ENCODE measurements around the gene DCPS.
"Not testable (repeated sequence)": the region's sequence is repeated elsewhere in the genome, so short reads cannot be mapped to it uniquely, and the experiment has no call there.

Gene DCPS

DNA sequence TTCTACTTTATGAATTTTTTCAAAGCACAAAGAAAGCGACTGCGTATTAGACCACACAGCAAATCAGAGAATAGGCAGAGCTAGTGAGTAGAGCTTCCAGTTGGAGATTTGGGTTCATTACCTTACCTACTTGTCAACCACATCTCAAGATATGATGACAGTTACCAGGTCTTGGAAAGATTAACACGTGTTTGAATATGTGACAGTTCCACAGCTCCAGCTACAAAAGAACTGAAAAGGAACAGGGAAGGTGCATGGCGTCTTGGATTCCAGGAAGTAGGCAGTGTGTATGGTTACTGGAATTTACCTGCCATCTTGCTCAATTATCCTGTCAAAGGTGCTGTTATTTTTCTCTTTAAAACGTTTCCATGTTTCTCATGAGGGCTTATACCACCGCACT is 15.6 kb upstream of the DCPS start:
- no peak for DNase-seq (ENCODE audit: low spot score)

DNA sequence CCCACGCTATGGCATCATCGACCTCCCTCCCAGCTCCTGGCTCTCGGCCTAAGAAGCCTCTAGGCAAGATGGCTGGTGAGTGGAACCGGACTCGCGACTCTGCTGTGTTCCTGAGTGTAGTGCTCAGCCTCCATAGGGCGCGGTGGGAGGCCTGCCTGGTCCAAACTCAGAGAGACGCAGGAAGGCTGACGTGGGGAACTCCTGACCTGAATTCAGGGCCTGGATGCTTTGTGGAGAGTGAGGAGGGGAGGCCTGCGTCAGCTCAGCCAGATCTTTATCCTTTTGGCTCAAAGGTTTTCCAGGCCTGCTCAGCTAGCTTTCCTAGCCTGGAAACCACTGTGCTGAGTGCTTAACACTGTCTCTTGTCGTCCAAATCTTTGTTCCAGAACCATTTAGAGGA is 13.0 kb upstream of the DCPS start:
- DNase-seq (ENCODE audit: low spot score), result no peak

- DNase-seq (ENCODE audit: low spot score), result no peak
These were observed 10.1 kb upstream of the DCPS start for GRCh38 chr11:126293726-126294125.

DNA sequence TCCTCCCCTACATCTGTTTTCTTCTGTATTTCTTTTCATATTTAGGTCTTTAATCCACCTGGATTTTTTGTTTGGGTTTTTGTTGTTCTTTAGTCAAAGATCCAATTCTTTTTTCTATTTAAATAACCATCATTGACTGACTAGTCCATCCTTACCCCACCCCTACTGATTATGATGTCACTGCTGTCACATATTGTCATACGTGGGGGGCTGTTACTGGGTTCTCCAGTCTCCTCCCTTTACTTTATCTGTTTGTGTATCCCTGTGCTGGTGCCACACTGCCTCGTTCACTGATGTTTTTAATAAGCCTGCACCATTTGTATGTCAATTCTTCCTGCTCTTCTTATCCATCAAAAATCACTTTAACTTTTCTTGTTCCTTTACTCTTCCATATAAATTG is 6.9 kb upstream of the DCPS start:
- no peak for DNase-seq (ENCODE audit: low spot score)

- DNase-seq (ENCODE audit: low spot score), result no peak
These were observed 706 bp downstream of the DCPS start for GRCh38 chr11:126304457-126305075.

GRCh38 chr11:126305699-126306098 is 1.8 kb downstream of the DCPS start:
- no peak for DNase-seq (ENCODE audit: low spot score)

- DNase-seq (ENCODE audit: low spot score), result no peak
These were observed 3.8 kb downstream of the DCPS start for GRCh38 chr11:126307706-126308105.

DNA sequence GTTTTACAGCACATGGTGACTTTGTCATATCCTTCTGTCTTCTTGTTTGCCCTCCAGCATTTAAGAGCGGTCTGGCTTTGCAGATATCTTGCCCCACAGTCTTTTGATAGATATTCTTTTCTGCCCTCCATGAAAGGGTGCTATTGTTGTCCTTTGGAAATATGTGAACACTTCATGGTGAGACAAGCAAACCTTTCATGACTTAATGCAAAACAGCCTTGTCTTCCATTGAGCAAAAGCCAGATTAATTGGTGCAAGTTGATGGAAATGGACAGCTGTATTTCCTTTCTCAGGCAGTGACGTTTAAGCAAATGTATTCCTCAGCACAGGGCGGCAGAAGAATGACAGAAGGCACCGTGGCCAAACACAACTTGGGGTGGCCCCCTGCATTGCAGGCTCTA is 4.4 kb downstream of the DCPS start:
- no peak for DNase-seq (ENCODE audit: low spot score)

- DNase-seq (ENCODE audit: low spot score), result not testable (repeated sequence)
These were observed 4.9 kb downstream of the DCPS start for GRCh38 chr11:126308771-126309170.

- peak; percentile 80 for DNase-seq (ENCODE audit: low spot score)
These were observed 6.5 kb downstream of the DCPS start for GRCh38 chr11:126310200-126310991.

DNA sequence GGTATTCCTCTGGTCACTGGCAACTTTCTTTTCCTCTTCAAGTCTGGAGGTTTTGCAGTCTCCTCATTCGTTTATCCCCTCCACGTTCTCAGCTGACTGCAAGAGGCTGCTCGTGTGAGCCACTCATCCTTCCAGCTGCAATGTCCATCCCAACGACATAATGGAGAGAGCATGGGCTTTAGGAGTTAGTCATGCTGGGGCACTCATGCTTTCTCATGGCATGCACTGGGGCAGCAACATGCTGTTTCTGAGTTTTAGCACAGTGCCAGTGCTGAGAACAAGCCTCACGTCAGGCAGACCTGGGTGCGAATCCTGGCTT is 7.1 kb downstream of the DCPS start:
- no peak for DNase-seq (ENCODE audit: low spot score)

- no peak for DNase-seq (ENCODE audit: low spot score)
These were observed 7.8 kb downstream of the DCPS start for GRCh38 chr11:126311401-126312291.

DNA sequence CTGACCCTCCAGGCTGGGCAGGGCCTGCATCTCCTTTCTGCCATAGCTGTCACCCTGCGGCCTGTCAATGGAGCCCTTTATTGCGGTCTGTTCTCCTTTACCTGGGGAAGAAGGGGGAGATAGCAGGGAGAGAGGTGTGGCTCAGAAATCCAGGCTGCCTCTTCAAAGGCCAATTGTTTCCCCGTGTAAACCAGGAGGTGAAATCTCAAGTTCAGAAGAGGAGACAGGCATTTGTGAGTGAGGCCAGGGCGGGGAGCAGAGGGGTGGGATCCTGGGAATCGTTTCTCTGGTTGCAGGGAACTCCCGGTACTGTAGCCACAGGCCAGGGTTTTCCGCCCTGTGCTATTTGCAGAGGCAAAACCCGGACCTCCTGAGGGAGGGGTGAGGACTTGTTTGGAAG is 9.1 kb downstream of the DCPS start:
- DNase-seq (ENCODE audit: low spot score), result no peak

GRCh38 chr11:126313826-126314225 is 10.0 kb downstream of the DCPS start:
- no peak for DNase-seq (ENCODE audit: low spot score)

DNA sequence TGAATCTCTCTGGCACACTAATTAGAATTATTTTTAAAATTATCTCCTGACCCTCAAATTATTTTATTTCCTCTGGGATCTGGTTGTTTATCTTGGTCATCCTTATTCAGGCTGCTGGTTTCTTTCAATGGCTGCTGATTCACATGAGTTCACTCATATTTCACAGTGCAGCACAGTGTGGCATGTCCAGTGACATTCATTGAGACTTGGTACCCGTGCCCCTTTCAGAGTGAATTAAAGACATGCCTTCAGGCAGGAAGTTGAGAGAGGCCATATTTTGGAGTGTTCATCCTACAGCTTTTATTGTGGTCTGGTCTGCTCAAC is 13.5 kb downstream of the DCPS start:
- no peak for DNase-seq (ENCODE audit: low spot score)

DNA sequence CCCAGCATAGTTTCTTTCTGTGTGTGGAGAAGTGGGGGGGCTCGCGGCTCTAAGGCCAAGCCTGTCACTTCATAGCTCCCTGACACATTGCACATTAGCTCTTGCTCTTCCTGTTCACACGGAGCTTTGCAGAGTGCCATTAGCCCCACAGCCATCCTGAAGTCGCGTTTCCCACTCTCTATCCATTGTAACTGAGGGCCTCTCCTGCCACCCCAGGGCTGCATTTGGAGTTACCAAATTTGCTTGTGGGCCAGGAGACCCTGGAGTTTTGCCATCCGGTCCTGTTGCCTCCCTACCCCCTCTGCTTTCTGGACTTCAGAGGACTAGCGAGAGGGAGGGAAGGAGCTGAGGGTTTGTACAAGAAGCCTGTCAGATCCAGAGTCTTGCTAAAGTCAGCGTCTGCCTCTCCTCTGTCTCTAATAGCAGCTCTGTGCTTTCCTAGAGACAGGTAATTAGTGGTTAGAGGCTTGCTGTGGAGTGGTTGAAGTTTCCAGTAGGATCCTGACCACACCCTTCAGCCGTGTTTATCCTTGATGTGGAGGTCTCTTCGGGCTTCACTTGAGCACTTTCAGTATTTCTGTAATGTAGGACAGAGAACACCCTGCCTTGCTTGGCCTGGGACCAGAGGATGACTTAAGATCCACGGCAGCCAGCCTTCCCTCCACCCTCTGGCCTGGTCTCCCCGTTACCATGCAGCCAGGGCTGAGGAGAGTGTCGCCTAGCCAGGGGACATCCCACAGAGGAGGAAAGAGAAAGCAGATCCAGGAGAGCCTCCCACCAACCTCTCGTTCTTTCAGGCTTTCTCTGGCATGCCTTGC is 14.1 kb downstream of the DCPS start:
- peak; percentile 81 for DNase-seq (ENCODE audit: low spot score)

GRCh38 chr11:126318574-126319373 is 14.9 kb downstream of the DCPS start:
- DNase-seq (ENCODE audit: low spot score), result peak; percentile 85

GRCh38 chr11:126319374-126319740 is 15.5 kb downstream of the DCPS start:
- no peak for DNase-seq (ENCODE audit: low spot score)

- DNase-seq (ENCODE audit: low spot score), result no peak
These were observed 19.1 kb downstream of the DCPS start for GRCh38 chr11:126322996-126323395.

DNA sequence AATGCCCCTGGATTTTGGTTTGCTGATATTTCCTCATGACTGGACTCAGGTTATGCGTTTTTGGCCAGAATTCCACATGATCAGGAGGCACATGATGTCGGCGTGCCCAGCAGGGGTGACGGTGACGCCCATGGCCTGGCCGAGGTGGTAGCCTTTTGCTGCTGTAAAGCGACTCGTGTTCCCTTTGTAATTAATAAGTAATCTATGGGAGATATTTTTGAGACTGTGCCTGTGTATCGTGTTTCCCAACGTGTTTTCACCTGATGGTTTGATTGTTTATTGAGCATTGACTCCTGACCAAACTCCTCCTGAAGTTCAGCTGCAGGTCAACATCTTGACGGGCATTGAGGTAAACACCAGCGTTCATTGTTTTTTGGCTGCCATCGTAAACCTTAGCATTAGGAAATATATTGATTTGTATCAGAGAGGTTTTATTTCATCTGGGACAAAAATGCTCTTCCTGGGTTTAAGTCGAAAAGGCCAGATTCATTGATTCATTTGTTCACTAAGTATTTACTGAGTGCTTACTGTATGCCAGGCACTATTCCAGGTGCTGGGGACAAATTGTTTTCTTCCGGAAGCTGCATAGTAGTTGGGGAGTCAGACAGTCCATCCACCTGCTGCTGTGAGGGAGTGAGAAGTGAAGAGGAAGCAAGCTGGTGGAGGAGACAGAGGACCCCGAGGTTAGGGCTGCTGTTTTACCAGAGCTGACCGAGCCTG is 23.6 kb downstream of the DCPS start:
- no peak for DNase-seq (ENCODE audit: low spot score)

GRCh38 chr11:126328001-126328390 is 24.1 kb downstream of the DCPS start:
- no peak for DNase-seq (ENCODE audit: low spot score)
